Panc1 (cell line): ENCODE data around the gene ABI3BP. TPM values are rescaled to one million over a fixed set of nuclear protein-coding genes. Genes with fewer than 3 reads are reported as not detected.

Experiments
- ATAC-seq: fragments of 200-7000 bp; cut with Tn5 transposase; 2 replicates; pipeline ENCODE4 v1.9.1; 2020; ENCODE audit warnings: mild to moderate bottlenecking, moderate library complexity
- BruUV-seq: library from RNA; stranded (reverse); fragments of 400-500 nt; replicated peaks from 2 replicates; lab custom pipeline; 2021; lab: Mats Ljungman, UMichigan
- CTCF ChIA-PET: fragments of 300-600 bp; sonication (Branson Sonifier 250); formaldehyde crosslinking; loops from one replicate; lab custom pipeline; 2022; ENCODE audit warnings: antibody characterized with exemption; lab: Charles Lee
- POLR2A ChIA-PET: fragments of 300-600 bp; sonication (Branson Sonifier 250); formaldehyde crosslinking; loops from one replicate; lab custom pipeline; 2022; ENCODE audit warnings: antibody characterized with exemption; lab: Charles Lee
- DNase-seq: peaks from one replicate; pipeline ENCODE4 v3.0.0-alpha.2; 2010; ENCODE audit warnings: low read depth, low spot score
- H3K27ac ChIP-seq: 2 replicates; pipeline ENCODE4 v1.5.1; 2011; ENCODE audit warnings: mild to moderate bottlenecking, low read length, inconsistent platforms
- H3K27me3 ChIP-seq: fragments of 200-500 bp; sonication (Bioruptor generic); 2 replicates; pipeline ENCODE4 v1.6.0; 2014; ENCODE audit warnings: low read length, inconsistent platforms; ENCODE audit not compliant: control insufficient read depth, insufficient read depth
- H3K36me3 ChIP-seq: fragments of 200-500 bp; sonication (Bioruptor generic); 2 replicates; pipeline ENCODE4 v1.5.1; 2014; ENCODE audit warnings: inconsistent platforms, mild to moderate bottlenecking, low read length, moderate library complexity; ENCODE audit not compliant: control insufficient read depth, insufficient read depth
- H3K4me1 ChIP-seq: 2 replicates; pipeline ENCODE4 v1.5.1; 2011; ENCODE audit warnings: inconsistent platforms, mild to moderate bottlenecking, low read length, moderate library complexity; ENCODE audit not compliant: control insufficient read depth, insufficient read depth
- H3K4me3 ChIP-seq, 2 experiments: 2 replicates each; pipeline ENCODE4 v1.5.1; 2011 to 2012; ENCODE audit warnings: low read depth in 2 of 2, low read length in 2 of 2, mild to moderate bottlenecking in 2 of 2, inconsistent platforms in 1 of 2, moderate library complexity in 1 of 2
- H3K9me3 ChIP-seq: fragments of 200-500 bp; sonication (Bioruptor generic); 2 replicates; pipeline ENCODE4 v1.5.1; 2014; ENCODE audit warnings: low read depth, mild to moderate bottlenecking, inconsistent platforms, low read length, moderate library complexity; ENCODE audit not compliant: control insufficient read depth, insufficient read depth
- POLR2AphosphoS5 ChIP-seq: IDR thresholded peaks from 2 replicates; pipeline ENCODE4 v1.6.1; 2012; ENCODE audit warnings: mild to moderate bottlenecking, low read depth, low read length, moderate library complexity
- SIN3A ChIP-seq: IDR thresholded peaks from 2 replicates; pipeline ENCODE4 v1.6.1; 2012; ENCODE audit warnings: low read depth, mild to moderate bottlenecking, low read length, moderate library complexity, borderline replicate concordance; ENCODE audit not compliant: insufficient read depth
- TCF7L2 ChIP-seq: IDR thresholded peaks from 2 replicates; pipeline ENCODE4 v1.6.1; 2011; ENCODE audit warnings: mild to moderate bottlenecking, low read depth, low read length, inconsistent platforms
- in situ Hi-C: cut with HindIII; loops from 2 replicates; pipeline ENCODE4 v1.10.0; 2016; ENCODE audit warnings: low sequenced_read_pairs, low pct_unique_long_range_greater_than_20kb
- intact Hi-C: fragments of 100-400 bp; cut with micrococcal nuclease; formaldehyde crosslinking; loops from one replicate; pipeline ENCODE4 v1.10.0; 2022; ENCODE audit not compliant: unreplicated experiment
- total RNA-seq: library from RNA; stranded (reverse); gene quantifications from one replicate; pipeline ENCODE4 v1.2.1, GENCODE V29; 2021; ENCODE audit not compliant: unreplicated experiment
- TF ChIP-seq, protein P1 (sequence below), 2 experiments: IDR thresholded peaks; 2 replicates each; pipeline ENCODE4 v1.6.1; 2011 to 2012; ENCODE audit warnings: low read depth in 2 of 2, control low read depth in 1 of 2, low read length in 1 of 2, mild to moderate bottlenecking in 1 of 2, moderate library complexity in 1 of 2; ENCODE audit not compliant: insufficient read depth in 1 of 2
- TF ChIP-seq, protein P2 (sequence below): fragments of 450-650 bp; IDR thresholded peaks from 2 replicates; pipeline ENCODE4 v1.5.1; 2017; ENCODE audit warnings: mild to moderate bottlenecking

ABI3BP gene
- total RNA-seq, 1 experiment from 2014 or later = 0.21 TPM

DNA sequence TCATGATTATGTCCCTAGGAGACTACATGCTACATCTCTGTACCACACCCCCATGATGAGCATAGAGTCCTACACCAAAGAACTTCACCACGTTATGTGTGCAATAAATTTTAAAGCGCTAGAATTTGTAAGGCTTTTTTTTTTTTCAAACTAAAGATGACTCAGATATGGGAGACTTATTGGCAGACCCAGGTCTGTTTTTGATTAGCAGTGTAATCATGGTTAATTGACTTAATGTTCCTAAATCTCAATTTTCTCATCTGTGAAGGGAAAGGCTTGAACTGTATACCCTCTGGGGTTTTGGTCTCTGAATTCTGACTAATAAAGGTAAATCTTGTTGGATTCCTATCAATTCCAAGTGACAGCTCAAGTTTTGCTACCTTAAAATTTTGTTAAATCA lies 26.4 kb downstream of the ABI3BP start:
- POLR2A ChIA-PET = no interaction called here
- Histone ChIP-seq H3K27me3 (no peaks in the 10 kb centered on the region), H3K4me3 (no peak overlapping the region), H3K9me3 (no peaks in the 10 kb centered on the region), H3K36me3 (no peaks in the 10 kb centered on the region), H3K4me1 (no peaks in the 10 kb centered on the region), H3K27ac (no peak overlapping the region)
- no TSS peak for BruUV-seq
- CTCF ChIA-PET = no interaction called here
- DNase-seq (no peak), ATAC-seq (no peak)
- in situ Hi-C loops (no loop called here), intact Hi-C loops (no loop called here)
- TF ChIP-seq POLR2AphosphoS5 (no peak), SIN3A (no peak), TCF7L2 (no peak)
- TF ChIP-seq, protein P1, sequence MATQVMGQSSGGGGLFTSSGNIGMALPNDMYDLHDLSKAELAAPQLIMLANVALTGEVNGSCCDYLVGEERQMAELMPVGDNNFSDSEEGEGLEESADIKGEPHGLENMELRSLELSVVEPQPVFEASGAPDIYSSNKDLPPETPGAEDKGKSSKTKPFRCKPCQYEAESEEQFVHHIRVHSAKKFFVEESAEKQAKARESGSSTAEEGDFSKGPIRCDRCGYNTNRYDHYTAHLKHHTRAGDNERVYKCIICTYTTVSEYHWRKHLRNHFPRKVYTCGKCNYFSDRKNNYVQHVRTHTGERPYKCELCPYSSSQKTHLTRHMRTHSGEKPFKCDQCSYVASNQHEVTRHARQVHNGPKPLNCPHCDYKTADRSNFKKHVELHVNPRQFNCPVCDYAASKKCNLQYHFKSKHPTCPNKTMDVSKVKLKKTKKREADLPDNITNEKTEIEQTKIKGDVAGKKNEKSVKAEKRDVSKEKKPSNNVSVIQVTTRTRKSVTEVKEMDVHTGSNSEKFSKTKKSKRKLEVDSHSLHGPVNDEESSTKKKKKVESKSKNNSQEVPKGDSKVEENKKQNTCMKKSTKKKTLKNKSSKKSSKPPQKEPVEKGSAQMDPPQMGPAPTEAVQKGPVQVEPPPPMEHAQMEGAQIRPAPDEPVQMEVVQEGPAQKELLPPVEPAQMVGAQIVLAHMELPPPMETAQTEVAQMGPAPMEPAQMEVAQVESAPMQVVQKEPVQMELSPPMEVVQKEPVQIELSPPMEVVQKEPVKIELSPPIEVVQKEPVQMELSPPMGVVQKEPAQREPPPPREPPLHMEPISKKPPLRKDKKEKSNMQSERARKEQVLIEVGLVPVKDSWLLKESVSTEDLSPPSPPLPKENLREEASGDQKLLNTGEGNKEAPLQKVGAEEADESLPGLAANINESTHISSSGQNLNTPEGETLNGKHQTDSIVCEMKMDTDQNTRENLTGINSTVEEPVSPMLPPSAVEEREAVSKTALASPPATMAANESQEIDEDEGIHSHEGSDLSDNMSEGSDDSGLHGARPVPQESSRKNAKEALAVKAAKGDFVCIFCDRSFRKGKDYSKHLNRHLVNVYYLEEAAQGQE (IDR thresholded peaks at IDR 0.05; ENCODE audit: insufficient read depth in 1 of 2, low read depth in 2 of 2, low read length in 1 of 2) = no peak
- TF ChIP-seq, protein P2, sequence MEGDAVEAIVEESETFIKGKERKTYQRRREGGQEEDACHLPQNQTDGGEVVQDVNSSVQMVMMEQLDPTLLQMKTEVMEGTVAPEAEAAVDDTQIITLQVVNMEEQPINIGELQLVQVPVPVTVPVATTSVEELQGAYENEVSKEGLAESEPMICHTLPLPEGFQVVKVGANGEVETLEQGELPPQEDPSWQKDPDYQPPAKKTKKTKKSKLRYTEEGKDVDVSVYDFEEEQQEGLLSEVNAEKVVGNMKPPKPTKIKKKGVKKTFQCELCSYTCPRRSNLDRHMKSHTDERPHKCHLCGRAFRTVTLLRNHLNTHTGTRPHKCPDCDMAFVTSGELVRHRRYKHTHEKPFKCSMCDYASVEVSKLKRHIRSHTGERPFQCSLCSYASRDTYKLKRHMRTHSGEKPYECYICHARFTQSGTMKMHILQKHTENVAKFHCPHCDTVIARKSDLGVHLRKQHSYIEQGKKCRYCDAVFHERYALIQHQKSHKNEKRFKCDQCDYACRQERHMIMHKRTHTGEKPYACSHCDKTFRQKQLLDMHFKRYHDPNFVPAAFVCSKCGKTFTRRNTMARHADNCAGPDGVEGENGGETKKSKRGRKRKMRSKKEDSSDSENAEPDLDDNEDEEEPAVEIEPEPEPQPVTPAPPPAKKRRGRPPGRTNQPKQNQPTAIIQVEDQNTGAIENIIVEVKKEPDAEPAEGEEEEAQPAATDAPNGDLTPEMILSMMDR = no peak

DNA sequence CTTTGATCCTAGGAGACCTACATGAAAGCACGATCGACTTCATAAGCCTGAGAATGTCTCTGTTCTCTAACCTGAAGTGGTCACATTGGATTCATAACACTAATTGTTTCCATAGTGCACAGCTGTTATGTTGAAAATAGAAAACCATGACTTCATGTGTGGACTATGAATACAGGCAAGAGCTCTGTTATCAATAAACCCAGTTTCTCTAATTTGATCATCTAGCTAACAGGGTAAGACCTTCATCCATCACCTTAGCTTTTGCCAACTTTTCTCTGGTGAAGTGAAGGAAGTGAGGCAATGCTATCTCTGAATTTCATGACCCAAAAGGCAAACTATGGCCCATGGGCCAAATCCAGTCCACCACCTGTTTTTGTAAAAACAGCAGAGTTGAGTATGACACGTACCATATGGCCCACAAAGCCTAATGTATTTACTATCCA lies 27.2 kb downstream of the ABI3BP start:
- ATAC-seq (no peak), DNase-seq (no peak)
- no TSS peak for BruUV-seq
- intact Hi-C loops = no loop called here
- ChIA-PET CTCF (interaction anchor here (0.5 kb wide), 1 partner anchor 19 kb away, joined by 10 read pairs; no protein-coding TSS in a partner anchor), POLR2A (no interaction called here)
- no peaks in the 10 kb centered on the region for H3K36me3 ChIP-seq
- no peaks in the 10 kb centered on the region for H3K9me3 ChIP-seq
- no peaks in the 10 kb centered on the region for H3K4me1 ChIP-seq
- in situ Hi-C loops = no loop called here
- TF ChIP-seq POLR2AphosphoS5 (no peak), TCF7L2 (no peak), SIN3A (no peak)
- TF ChIP-seq, protein P2 = no peak
- TF ChIP-seq, protein P1 (IDR thresholded peaks at IDR 0.05; ENCODE audit: insufficient read depth in 1 of 2, low read depth in 2 of 2, low read length in 1 of 2) = no peak
- H3K27ac ChIP-seq = no peak overlapping the region
- no peak overlapping the region for H3K4me3 ChIP-seq
- no peaks in the 10 kb centered on the region for H3K27me3 ChIP-seq
